GM21526 (cell line): ENCODE data around the gene SLC12A5.

Source experiments
- ATAC-seq: cut with Tn5 transposase; IDR thresholded peaks from one replicate; pipeline ENCODE4 v1.9.1; 2021; ENCODE audit warnings: moderate library complexity; ENCODE audit not compliant: unreplicated experiment, low FRiP score

SLC12A5 gene

GRCh38 chr20:46051556-46052308 lies 22.7 kb downstream of the SLC12A5 start:
- ATAC-seq: no peak

GRCh38 chr20:46053416-46053815 lies 24.4 kb downstream of the SLC12A5 start:
- ATAC-seq: no peak

DNA sequence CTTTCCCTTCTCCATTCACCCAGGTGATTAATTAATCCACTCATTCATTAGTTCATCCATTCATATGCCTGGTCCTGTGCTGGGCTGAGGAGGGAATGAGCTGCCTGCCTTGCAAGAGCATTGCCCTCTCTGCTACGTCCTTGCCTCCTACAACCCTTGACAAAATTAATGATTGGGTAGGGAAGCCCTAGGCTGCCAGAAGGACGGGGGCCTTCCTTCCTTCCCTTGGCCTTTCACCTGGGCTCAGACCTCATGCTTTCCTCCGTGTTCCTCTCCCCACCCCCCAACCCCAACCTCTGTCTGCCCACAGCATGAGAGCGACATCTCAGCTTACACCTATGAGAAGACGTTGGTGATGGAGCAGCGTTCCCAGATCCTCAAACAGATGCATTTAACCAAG lies 25.6 kb downstream of the SLC12A5 start:
- no peak for ATAC-seq

DNA sequence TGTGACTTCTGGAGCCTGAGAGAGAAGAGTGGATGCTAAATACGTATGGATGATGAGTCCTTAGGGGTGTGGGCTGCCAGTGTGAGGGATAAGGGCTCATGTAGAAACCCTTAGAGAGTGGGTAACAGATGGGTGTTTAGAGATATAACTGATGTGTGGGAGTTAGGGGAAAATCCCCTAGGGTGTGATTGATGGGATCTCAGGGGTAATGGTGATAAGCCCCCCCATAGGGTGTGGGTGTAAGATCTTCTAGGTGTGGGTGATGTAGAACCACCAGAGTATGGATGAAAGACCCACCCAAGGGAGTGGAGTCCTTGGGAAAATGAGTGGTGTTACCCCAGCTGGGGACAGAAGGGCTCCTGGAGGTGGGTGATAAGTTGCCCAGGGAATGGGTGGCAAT lies 26.3 kb downstream of the SLC12A5 start:
- no peak for ATAC-seq

DNA sequence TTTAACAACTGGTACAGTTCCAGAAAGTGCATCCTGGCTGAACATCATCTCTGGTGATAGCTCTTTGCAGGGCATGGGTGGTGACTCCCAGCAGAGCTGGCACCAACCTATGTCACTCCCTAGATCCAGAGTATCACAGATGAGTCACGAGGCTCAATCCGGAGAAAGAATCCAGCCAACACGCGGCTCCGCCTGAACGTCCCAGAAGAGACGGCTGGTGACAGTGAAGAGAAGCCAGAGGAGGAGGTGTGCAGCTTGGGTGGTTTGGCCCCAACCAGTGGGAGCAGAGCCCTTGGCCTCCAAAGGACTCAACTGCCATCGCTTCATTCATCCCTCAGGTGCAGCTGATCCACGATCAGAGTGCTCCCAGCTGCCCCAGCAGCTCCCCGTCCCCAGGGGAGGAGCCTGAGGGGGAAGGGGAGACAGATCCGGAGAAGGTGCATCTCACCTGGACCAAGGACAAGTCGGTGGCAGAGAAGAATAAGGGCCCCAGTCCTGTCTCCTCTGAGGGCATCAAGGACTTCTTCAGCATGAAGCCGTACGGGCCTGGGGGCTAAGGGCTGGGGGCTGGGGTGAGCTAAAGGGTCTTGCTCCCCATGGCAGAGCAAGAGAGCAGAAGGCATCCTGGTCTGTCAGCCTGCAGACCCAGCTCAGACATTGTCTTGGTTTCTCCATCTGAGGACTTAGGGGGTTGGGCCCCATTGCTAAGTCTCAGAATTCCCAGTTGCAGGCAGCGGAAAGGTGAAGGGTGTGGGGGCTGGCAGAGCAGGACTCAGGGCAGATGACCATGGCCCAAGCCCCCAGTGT lies 27.2 kb downstream of the SLC12A5 start:
- ATAC-seq: no peak

DNA sequence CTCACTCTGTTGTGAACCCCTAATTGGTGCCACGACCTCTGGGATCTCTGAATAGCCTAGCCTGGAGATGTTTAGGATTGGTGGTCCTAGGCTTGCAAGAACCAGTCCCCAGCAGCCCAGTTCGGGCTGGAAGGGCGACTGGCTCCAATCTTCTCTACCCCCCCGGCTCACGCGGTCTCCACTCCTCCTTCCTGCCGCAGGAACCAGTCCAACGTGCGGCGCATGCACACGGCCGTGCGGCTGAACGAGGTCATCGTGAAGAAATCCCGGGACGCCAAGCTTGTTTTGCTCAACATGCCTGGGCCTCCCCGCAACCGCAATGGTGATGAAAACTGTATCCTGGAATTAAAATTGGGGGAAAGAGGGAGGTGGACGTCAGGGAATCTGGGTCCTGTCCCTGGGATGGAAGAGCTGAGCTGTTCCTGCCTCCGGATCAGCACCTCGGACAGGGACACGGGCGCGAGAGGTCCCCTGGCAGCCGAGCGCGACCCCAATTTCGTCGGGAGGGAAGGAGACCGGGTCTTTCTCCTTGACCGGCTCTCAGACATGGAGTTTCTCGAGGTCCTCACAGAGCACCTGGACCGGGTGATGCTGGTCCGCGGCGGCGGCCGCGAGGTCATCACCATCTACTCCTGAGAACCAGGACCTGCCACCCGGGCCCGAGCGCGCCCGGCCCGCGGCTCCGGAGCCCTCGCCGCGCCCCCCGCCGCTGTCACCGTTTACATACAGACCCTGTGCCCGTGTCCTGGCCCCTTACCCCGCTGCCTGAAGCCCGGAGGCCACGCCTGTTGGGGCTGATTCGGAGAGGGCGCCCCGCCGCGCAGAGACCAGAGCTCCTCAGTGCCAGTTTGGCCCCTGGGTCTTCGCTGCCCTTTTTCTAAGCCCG lies 28.2 kb downstream of the SLC12A5 start:
- ATAC-seq: no peak

GRCh38 chr20:46057856-46058598 lies 29.0 kb downstream of the SLC12A5 start:
- ATAC-seq: no peak

DNA sequence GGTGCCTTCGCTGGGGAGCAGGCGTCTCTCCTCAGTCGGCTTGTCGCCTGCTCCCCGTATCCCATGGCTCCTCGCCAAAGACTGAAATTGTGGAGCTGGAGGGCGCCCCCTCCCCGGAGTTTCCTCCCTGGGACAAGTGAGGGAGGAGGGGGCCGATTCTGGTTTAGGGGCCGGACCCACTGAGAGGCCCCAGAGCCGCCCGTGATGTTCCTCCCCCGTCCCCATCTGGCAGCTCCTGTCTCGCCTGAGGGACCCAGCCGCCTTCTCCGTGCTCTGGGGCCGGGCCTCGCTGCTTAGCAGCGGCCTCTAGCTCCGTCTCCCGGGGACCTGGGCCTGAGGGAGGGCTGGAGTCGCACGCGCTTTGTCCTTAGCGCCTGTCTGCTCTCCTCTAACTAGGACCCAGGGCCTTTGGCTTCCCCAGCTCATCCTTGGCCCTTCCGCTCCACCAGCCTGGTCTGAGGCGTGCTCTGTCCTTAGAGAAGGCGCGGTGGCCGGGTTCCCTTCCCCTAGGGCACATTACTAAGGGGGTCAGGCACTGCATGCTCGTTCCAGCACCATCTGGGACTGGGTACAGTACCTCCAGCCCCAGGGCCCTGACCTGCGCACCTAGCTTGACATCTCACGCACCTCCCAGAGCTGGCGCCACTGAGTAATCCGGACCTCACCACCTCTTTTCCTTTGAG lies 29.7 kb downstream of the SLC12A5 start:
- no peak for ATAC-seq

DNA sequence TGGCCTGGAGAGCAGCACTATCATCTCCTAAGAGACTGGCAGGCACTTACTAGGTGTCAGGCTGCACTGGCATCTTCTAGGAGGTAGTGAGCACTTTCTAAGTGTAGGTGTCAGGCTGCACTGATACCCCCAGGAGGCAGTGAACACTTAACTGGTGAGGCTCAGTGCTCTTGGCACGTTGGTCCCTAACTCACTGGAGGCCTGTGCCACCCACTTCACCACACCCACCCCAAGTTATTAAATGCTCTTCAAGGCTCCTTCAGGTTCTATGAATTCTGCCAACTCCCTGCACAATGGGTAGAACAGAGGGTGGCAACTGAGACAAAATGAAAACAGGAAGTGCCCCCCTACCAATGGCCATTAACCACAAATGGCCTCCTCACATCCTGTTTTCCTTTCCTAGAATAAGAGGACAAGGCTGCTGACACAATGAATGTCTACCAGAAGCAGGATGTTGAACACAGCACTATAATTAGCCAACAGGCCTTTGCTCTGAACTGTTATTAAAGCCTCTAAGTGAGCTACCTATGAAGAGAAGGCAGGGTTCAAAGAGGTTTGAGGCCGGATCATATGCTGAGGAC lies 31.4 kb downstream of the SLC12A5 start:
- ATAC-seq: no peak

- ATAC-seq: no peak
Observed at GRCh38 chr20:46060975-46061374, 32.0 kb downstream of the SLC12A5 start.

DNA sequence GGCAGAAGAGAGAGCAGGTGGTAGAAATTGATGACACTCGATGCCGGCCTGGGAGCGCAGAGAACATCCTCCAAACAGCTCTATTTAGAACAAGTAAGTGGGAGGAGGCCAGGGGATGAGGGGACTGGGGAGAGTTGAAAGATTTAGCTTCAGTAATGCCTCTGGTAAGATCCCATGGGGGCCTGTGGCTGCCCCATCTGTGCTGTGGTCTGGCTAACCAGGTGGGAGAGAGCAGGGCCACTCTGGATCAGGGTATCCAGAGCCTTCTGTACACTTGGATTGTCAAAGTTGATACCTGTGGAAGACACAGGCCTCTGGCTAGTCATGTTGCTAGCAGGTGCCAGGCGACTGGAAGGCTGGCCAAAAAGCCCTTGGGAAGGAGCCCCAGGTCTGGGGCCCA lies 33.1 kb downstream of the SLC12A5 start:
- no peak for ATAC-seq

GRCh38 chr20:46062621-46063020 lies 33.6 kb downstream of the SLC12A5 start:
- ATAC-seq: no peak

DNA sequence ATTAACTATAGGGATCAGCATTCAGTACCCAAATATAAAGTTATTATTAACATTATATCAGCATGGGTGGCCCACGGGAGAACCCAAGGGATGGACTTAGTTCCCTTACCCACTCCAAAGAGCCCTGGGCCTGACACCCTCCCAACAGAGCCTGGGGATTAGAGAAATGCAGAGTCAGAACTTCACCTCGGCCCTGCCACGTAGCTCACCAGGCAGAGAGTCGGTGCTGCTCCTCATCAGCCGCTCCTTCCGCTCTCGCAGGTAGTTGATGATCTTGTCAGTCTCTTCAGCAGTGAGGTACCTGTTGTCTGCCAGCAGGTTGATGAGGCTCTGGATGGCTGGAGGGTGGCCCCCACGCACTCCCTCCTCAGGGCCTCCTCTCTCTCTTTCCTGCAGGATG lies 34.1 kb downstream of the SLC12A5 start:
- no peak for ATAC-seq

- ATAC-seq: no peak
Observed at GRCh38 chr20:46063652-46064054, 34.6 kb downstream of the SLC12A5 start.

- no peak for ATAC-seq
Observed at GRCh38 chr20:46065006-46065405, 36.0 kb downstream of the SLC12A5 start.

- ATAC-seq: no peak
Observed at GRCh38 chr20:46065691-46066090, 36.7 kb downstream of the SLC12A5 start.

DNA sequence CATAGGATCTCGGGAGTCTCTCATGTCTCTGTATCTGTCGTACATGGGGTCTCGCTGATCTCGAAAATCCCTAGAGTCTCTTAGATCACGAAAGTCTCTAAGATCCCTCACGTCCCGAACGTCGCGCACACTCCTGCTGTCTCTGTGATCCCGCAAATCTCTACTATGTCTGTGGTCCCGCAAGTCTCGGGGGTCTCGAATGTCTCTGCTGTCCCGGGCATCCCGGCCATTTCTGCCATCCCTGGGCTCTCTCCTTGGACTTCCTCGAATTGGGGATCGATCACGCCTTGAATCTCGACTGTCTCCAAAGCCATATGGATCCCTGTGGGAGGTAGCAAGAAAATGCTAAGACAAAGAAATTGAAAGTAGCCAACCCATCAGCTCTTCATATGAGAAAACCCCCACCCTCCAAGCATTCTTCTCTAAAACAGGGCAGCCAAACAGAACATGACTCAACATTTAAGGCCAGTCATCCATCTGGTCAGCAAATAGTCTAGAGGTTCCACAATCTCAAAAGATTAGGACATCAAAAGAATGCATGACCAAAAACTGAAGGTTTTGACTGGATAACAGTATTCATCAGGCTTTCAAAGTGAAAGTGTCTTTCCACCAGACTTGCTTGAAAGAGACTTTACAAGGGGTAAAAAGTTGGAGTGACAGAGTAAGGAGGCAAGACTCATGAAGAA lies 41.3 kb downstream of the SLC12A5 start:
- ATAC-seq: no peak

DNA sequence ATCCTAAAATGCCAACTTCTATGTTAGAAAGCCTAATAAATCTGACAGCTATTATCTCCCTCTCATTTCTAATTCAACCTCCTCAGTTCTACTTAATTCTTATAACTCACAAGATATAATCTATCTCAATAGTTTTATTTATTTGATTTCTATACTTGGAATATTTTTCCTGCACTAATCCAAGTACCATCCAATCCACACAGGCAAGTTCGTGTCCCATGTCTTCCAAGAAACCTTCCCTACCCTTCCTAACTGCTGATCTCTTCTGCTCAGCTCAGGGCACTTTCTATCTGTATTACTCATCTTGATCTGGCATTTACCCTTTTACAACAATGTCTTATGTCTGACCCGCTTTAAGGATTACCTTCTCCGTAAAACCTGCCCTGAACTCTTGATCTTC lies 42.6 kb downstream of the SLC12A5 start:
- no peak for ATAC-seq

DNA sequence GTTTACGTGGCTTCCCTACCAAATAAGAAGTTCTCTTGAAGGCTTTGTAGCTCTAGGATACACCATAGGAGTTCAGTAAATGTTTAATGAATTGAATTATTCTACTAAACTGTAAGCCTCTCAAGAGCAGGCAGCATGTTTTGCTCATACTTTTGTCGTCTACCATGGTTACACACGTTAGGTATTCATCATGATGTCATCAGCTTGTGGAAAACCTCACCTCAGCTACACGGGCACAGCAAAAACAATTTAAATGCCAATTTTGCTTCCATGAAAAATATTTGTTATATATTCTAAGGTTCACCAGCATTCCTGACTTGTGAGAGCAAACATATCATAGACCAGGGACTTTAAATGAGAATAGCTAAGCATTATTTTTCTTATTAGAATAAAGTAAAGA lies 44.0 kb downstream of the SLC12A5 start:
- ATAC-seq: no peak
